CD4-positive, alpha-beta T cell treated with Interleukin-2 at 100 ng/mL for 4 hours (primary cell): ENCODE data around the gene HEPH.
"Not testable (repeated sequence)": the region's sequence is repeated elsewhere in the genome, so short reads cannot be mapped to it uniquely, and the experiment has no call there.

ENCODE experiments used
- DNase-seq: peaks from one replicate; pipeline ENCODE4 v3.0.0-alpha.2; 2020; ENCODE audit warnings: low spot score

The HEPH gene, protein sequence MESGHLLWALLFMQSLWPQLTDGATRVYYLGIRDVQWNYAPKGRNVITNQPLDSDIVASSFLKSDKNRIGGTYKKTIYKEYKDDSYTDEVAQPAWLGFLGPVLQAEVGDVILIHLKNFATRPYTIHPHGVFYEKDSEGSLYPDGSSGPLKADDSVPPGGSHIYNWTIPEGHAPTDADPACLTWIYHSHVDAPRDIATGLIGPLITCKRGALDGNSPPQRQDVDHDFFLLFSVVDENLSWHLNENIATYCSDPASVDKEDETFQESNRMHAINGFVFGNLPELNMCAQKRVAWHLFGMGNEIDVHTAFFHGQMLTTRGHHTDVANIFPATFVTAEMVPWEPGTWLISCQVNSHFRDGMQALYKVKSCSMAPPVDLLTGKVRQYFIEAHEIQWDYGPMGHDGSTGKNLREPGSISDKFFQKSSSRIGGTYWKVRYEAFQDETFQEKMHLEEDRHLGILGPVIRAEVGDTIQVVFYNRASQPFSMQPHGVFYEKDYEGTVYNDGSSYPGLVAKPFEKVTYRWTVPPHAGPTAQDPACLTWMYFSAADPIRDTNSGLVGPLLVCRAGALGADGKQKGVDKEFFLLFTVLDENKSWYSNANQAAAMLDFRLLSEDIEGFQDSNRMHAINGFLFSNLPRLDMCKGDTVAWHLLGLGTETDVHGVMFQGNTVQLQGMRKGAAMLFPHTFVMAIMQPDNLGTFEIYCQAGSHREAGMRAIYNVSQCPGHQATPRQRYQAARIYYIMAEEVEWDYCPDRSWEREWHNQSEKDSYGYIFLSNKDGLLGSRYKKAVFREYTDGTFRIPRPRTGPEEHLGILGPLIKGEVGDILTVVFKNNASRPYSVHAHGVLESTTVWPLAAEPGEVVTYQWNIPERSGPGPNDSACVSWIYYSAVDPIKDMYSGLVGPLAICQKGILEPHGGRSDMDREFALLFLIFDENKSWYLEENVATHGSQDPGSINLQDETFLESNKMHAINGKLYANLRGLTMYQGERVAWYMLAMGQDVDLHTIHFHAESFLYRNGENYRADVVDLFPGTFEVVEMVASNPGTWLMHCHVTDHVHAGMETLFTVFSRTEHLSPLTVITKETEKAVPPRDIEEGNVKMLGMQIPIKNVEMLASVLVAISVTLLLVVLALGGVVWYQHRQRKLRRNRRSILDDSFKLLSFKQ

DNA sequence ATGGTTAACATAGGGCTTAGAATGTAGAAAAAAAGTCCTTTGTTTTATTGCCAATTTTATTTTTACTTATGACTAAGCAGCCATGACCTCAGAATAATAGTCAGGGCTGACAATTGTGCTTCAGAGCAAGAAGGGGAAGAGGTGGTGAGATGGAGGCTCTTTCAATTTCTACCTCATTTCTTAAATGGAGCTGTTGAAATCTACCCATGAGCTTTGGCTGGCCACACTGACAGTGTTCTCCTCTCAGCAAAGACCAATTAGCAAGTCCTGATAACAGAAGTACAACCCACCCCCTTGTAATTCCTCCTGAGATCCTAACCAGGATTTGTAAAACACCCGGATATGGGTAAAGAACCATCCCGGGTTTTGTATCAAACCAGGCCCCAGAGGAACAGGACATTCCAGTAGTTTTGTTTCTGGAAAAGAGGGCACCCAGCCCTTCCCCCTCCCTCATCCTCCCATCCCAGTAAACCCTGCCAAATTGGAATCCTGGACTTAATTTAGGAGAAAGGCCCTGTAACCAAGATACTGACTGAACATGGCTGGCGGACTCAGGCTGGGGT lies at the start of gene HEPH:
TSS of gene HEPH (plus strand) at position 399 of the 563 bp plus-strand sequence. CDS start 6,324 bp downstream, outside the sequence.
- no peak for DNase-seq

DNA sequence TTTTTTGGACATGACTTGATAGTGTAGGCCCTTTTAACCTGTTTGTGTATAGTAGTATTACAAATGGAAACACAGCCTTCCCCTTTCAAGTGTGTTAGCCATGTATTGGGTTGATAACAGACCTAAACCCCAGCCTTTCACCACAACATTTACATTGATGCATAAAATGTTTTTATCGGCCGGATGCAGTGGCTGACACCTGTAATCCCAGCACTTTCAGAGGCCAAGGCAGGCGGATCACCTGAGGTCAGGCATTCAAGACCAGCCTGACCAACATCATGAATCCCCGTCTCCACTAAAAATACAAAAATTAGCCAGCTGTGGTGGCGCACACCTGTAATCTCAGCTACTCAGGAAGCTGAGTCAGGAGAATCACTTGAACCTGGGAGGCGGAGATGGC lies 45.3 kb upstream of the HEPH start:
- not testable (repeated sequence) for DNase-seq

DNA sequence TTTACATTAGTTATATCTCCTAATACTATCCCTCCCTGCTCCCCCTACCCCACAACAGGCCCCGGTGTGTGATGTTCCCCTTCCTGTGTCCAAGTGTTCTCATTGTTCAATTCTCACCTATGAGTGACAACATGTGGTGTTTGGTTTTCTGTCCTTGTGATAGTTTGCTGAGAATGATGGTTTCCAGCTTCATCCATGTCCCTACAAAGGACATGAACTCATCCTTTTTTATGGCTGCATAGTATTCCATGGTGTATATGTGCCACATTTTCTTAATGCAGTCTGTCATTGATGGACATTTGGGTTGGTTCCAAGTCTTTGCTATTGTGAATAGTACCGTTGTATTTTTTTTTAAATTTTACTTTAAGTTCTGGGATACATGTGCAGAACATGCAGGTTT lies 42.7 kb upstream of the HEPH start:
- DNase-seq, result not testable (repeated sequence)

DNA sequence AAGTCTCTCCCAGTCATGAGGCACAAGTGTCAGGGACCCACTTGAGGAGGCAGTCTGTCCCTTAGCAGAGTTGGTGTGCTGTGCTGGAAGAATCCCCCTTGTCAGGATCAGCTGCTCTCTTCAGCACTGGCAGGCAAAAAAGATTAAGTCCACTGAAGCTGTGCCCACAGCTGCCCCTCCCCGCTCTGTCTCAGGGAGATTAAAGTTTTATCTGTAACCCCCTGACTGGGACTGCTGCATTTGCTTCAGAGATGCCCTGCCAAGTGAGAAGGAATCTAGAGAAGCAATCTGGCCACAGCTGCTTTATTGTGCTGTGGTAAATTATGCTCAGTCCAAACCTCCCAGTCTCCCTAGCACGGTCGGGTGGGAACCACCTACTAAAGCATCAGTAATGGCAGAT lies 37.4 kb upstream of the HEPH start:
- no peak for DNase-seq

DNA sequence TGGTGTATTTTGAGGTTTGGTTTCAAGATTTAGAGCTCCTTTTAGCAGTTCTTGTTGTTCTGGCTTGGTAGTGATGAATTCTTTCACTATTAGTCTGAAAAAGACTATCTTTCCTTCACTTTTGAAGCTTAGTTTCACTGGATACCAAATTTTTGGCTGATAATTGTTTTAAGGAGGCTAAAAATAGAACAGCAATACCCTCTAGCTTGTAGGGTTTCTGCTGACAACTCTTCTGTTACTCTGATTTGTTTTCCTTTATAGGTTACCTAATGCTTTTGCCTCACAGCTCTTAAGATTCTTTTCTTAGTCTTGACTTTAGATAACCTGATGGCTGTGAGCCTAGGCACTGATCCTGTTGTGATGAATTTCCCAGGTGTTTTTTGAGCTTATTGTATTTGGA lies 33.6 kb upstream of the HEPH start:
- DNase-seq, result no peak

DNA sequence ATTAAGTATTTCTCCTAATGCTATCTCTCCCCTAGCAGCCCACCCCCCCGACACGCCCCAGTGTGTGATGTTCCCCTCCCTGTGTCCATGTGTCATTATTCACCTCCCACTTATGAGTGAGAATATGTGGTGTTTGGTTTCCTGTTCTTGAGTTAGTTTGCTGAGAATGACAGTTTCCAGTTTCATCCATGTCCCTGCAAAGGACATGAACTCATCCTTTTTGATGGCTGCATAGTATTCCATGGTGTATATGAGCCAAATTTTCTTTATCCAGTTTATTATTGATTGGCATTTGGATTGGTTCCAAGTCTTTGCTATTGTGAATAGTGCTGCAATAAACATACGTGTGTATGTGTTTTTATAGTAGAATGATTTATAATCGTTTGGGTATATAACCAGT lies 28.8 kb upstream of the HEPH start:
- not testable (repeated sequence) for DNase-seq

DNA sequence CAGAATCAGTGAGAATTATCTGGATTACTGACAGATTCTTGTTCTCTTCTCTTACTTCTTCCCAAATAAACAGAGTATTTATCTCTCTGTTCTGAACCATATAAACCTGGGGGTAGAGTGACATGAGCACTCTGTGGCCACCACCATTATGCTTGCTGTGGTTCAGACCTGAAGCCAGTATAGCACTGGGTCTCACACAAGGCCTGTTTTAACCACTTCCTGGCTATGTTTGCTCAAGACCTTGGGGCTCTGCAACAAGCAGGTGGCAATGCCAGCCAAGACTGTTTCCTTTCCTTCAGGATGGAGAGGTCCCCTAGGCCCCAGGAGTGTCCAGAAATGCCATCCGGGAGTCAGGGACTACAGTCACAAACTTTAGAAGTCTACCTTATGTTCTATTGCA lies 21.7 kb upstream of the HEPH start:
- no peak for DNase-seq

DNA sequence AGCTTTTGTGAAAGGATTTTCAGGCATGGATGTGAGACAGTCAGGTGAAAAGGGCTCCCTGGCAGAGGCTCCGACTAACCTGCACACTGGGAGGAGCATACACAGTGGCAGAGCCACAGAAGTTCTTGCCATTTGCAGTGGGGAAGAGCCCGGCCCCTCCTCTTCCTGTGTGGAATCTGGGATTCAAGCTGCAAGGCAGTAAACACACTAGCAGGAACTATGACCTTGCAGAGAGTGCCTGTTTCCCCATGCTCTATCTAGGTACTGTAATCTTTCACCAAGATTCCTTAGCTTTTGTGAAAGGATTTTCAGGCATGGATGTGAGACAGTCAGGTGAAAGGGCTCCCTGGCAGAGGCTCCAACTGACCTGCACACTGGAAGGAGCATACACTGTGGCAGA lies 19.8 kb upstream of the HEPH start:
- DNase-seq, result no peak

DNA sequence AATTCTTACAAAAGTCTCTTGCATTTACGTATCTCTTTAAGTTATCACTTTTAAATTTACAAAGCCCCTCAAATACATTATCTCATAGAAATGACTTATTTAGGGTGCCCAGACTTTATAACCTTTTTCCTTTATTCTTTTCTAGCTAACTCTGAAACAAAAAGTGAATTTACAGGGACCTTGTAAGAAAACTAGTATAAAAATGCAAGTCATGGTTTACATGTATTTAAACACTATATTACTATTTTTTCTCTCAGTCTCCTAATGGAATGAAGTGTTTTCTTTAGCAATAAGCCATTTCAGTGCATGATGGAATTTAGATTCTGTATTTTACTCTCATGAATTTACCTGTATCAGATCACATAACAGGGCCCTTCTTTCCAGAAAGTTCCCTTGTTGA lies 14.5 kb upstream of the HEPH start:
- no peak for DNase-seq

DNA sequence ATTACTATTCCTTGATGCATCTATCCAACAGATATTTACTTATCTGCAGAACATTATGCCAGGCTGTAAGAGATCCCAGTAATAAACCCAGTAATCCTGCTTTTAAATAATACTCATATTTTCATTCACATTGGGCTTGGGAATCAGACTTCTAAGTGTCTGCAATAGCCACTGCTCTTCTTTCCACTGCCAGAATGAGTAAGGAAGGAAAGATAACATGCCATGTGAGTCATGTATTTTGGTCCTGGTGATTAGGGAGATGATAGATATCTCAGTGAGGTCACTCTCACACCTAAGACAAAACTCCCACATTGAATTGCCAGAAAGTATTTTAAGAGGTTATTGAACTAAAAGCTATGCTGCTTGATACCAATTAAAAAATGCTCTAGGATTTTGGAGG lies 13.9 kb upstream of the HEPH start:
- no peak for DNase-seq

DNA sequence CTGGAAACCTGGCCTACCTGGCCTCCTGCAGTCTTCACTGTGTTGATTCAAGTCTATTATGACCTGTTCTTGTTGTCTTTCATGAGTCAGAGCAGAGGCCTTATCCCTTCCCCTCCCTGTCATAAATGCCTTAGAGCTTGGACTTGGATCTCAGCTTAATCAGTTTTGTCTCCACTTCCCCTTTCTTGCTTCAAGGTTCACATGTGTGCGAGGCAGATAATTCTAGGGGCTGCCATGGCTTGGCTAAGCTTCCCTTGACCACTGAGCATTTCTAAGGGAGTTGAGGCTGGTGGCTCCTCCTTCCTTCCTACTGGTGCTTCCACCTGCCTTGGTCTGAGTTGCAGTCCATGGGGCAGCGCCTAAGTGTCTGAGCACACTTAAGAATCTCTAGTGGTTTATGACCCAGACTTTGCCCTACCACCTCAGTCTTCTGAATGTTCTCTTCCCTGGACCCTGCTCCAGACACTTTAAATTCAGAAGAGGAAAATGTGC lies 1.7 kb upstream of the HEPH start:
- DNase-seq, result no peak

DNA sequence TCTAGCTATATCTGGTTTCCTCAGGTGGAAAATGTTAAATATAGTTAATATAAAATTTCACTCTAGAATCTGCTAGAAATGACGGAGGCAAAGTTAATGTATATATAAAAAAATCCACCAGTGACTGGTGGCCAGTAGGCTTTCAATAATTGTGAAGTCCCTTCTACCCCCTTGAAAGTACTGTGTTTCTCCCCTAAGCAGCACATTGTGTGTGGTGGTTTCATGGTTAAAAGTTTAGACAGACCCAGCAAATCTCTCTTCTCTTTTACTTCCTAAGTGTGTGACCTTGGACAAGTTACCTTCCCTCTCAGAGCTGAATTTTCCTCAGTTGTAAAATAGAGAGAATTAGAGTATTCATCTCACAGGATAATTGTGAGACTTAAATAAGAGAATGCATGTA lies 600 bp upstream of the HEPH start:
- no peak for DNase-seq

DNA sequence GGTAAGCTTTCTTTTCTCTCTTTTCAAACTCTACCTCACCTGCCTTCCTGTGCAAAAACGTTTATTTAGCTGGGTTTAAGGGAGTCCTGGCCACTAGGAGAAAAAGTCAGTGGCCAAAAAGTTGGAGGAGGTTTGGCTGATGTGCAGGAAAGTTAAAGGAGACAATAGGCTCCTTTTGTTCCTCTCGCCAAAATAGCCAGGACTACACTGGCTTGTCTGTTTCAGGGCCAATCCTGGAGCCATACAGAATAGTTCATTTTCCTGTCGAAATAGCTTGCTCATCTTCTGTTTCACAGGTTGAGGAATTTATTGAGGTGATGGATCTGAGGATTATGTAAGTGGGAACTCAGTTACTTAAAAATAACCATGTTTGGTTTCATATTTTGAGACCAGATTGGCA lies 423 bp downstream of the HEPH start:
- DNase-seq, result no peak

DNA sequence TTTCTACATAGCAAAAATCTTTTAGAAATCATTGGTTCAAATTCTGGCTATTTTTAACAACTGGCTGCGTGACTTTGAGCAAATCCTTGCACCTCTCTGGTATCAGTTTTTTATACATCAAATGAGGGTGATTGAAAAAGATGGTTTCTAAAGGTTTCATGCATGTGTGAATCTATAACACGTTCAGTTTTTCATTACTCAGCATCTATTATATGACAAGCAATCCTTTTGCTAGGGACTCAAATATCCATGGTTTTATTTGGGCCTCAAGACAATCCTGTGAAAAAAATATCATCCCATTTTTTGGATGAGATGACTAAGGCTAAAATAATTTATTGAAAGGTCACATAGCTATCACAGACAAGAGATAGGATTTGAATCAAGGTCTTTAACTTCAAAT lies 884 bp downstream of the HEPH start:
- DNase-seq, result no peak

DNA sequence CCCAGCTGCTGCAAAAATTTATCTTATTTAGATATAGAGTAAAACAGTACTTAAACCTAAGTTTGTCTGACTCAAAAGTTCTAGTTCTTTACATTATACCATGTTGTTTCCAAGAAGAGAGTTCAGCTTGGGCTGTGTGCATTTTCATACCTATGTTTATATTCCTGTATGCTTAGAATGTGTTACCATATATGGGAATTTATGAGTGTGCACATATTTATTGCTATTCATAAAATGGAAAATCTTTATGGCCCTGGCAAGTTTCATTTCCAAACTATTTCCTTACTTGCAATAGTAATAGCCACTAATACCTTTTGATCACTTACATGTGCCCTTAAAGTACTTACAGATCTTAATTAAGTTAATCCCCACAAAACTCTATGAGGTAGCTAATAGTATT lies 2.6 kb downstream of the HEPH start:
- no peak for DNase-seq

DNA sequence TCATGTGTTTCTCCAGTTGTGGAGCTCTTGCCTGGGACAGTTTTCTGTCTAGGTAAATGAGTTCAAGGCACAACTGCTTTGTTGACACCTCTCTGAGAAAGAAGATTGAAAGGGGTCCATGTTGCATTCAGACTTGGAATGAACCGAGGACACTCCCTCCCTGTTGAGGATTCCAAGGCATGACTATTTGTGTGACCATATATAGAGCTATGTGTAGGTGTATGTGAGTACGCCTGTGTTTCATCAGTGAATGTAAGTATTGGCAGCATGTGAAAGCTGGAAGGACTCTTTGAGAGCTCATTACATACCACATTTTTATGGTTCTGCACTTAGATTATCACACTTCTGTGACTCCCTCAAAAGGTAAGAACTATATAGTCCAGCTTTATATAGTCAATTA lies 3.4 kb downstream of the HEPH start:
- no peak for DNase-seq

DNA sequence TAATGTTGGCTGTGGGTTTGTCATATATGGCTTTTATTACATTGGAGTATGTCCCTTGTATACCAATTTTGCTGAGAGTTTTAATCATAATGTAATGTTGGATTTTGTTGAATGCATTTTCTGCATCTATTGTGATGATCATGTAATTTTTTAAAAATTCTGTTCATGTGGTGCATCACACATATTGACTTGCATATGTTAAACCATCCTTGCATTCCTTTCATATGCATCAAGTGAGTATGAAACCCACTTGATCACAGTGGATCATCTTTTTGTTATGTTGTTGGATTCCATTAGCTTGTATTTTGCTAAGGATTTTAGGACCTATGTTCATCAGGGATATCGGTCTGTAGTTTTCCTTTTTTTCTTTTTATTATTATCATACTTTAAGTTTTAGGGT lies 12.1 kb downstream of the HEPH start:
- DNase-seq, result no peak

DNA sequence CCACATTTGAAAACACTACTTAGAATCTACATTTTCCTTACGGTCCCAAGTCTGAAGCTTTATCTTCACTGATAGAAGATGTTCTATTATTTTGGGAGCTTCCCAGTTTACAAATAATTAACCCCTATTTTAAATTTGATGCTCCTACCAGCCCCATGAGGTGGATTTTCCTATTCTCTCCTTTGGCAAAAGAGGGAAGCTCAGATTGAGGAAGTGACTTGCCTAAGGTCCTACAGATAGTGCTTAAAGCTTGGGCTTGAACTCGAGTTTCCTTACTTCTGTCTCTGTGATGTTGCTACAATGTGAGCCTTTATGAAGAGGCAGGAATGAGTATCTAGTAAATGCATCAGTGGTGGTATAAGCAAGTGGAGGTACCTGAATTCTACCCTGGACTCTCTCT lies 27.5 kb downstream of the HEPH start:
- DNase-seq, result no peak

DNA sequence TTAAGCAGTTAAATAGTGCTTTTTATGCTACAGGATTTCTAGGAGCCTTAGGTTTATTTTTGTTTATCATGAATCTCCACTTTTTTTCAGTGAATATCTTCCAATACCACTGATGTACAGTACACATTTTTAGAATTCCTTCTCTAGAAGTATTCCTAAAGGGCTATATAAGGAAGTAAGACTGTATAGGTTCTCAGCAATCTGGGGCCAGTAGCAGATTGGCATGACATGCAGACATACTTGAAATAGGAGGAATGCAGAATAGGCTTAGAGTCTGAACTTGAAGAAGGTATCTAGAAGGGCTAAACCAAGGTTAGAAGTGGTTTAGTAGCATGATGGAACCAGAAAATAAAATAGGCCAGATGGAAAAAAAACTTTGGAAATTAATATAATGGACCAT lies 29.8 kb downstream of the HEPH start:
- DNase-seq, result no peak

DNA sequence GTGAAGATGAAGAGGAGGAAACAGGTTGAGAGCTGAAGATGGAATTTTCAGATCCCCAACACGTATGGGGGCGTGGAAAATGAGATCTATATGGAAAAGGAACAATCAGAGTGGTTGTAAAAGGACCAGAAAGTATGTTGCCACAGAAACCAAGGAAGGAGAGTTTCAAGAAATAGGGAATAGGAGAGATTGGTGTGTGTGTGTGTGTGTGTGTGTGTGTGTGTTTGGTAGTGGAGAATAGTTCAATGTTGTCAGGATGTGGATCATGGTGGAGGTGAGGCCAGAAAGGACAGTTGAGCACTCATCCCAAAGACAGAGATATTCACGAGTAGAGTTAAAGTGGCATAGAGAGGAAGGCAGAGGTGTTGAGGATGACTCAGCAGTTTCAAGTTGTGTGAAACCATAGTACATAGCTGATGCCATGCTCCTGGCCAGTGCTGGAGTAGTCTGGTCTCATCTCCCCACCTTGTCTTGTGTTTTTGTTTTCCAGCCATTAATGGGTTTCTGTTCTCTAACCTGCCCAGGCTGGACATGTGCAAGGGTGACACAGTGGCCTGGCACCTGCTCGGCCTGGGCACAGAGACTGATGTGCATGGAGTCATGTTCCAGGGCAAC lies 36.1 kb downstream of the HEPH start:
- DNase-seq, result no peak

DNA sequence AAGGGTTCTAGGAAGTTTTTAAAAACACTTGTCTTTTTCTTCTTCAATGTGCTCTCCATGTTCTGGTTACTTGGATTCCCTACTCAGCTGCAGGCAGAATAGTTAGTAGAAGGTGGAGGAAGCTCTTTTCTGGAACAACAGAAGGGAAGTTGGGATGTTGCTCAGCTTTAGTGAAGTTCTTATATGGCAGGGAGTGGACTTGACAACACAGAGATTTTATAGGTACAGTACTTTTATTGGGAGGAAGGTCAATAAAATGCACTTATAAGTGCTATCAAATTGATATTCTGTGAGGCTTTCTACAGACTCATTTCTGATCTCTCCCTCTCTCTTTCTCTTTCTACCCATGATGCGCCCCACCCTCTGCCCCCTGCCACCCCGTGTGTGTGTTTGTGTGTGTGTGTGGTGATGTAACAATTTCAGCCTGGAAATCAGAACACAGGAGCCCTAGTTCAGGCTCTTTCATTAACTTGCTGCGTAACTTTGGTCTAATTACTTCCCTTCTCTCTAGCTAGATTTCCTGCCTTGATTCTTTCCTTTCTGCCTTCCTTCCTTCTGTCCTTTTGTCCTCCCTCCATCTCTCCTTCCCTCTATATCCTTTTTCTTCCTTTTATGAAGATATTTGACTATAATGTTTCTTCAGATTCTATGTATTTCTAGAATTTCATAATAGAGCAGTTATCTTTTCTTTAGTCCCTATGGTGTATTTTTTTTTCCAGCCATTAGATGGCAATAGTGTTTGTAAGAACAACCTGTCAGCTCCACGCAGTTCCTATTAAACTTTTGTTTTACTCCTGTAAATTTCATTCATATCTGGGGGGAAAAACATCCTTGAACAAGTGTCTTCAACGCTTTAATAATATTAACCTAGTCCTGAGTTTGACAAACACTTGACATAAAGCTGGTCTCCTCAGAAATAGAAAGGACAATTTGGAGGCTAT lies 37.1 kb downstream of the HEPH start:
- DNase-seq, result no peak
